HG02943 (cell line): ENCODE data around the gene ACACB.
"Not testable (repeated sequence)": the region's sequence is repeated elsewhere in the genome, so short reads cannot be mapped to it uniquely, and the experiment has no call there.

Source experiments
- ATAC-seq: cut with Tn5 transposase; IDR thresholded peaks from one replicate; pipeline ENCODE4 v1.9.1; 2021; ENCODE audit warnings: mild to moderate bottlenecking, low read depth, moderate library complexity; ENCODE audit not compliant: unreplicated experiment

Gene ACACB

GRCh38 chr12:109139360-109139759 lies 23.0 kb downstream of the ACACB start:
- no peak for ATAC-seq

- ATAC-seq = no peak
These were observed 23.4 kb downstream of the ACACB start for GRCh38 chr12:109139791-109140190.

- ATAC-seq = no peak
These were observed 24.2 kb downstream of the ACACB start for GRCh38 chr12:109140560-109140959.

GRCh38 chr12:109144224-109144623 lies 27.8 kb downstream of the ACACB start:
- ATAC-seq = no peak

- ATAC-seq = not testable (repeated sequence)
These were observed 30.7 kb downstream of the ACACB start for GRCh38 chr12:109147126-109147525.

GRCh38 chr12:109147954-109148353 lies 31.6 kb downstream of the ACACB start:
- no peak for ATAC-seq

GRCh38 chr12:109150124-109150640 lies 33.8 kb downstream of the ACACB start:
- no peak for ATAC-seq

GRCh38 chr12:109151457-109151856 lies 35.1 kb downstream of the ACACB start:
- no peak for ATAC-seq

- no peak for ATAC-seq
These were observed 37.5 kb downstream of the ACACB start for GRCh38 chr12:109153821-109154441.

GRCh38 chr12:109154451-109155438 lies 38.4 kb downstream of the ACACB start:
- ATAC-seq = peak; percentile 83

- ATAC-seq = no peak
These were observed 39.6 kb downstream of the ACACB start for GRCh38 chr12:109156036-109156435.

- no peak for ATAC-seq
These were observed 40.2 kb downstream of the ACACB start for GRCh38 chr12:109156586-109156985.

GRCh38 chr12:109157986-109158385 lies 41.6 kb downstream of the ACACB start:
- no peak for ATAC-seq

GRCh38 chr12:109160433-109160832 lies 44.0 kb downstream of the ACACB start:
- ATAC-seq = no peak

- no peak for ATAC-seq
These were observed 44.5 kb downstream of the ACACB start for GRCh38 chr12:109160873-109161272.

GRCh38 chr12:109162551-109162950 lies 46.2 kb downstream of the ACACB start:
- no peak for ATAC-seq

- ATAC-seq = no peak
These were observed 46.8 kb downstream of the ACACB start for GRCh38 chr12:109163167-109163566.

GRCh38 chr12:109165599-109165998 lies 49.2 kb downstream of the ACACB start:
- ATAC-seq = no peak

GRCh38 chr12:109166371-109166770 lies 50.0 kb downstream of the ACACB start:
- ATAC-seq = no peak

GRCh38 chr12:109167781-109168180 lies 51.4 kb downstream of the ACACB start:
- no peak for ATAC-seq

- ATAC-seq = no peak
These were observed 52.9 kb downstream of the ACACB start for GRCh38 chr12:109169262-109169661.
